CD4-positive, CD25-positive, alpha-beta regulatory T cell (primary cell): ENCODE results near the gene RAP1GAP2. TPM values are rescaled to one million over a fixed set of nuclear protein-coding genes. Genes with fewer than 3 reads are reported as not detected.
A peak's percentile ranks its signal among the peaks of the same experiment; 100 is the strongest.
"Not testable (repeated sequence)": the region's sequence is repeated elsewhere in the genome, so short reads cannot be mapped to it uniquely, and the experiment has no call there.

Experiments used
- ATAC-seq, 2 donors: fragments of 150-1000 bp; cut with Tn5 transposase; one replicate each; pipeline ENCODE4 v1.10.0; 2021; ENCODE audit warnings: low read depth in 2 of 2, moderate number of reproducible peaks in 2 of 2, moderate library complexity in 1 of 2
- DNase-seq, 3 donors: peaks; one replicate each; pipeline versions ENCODE4 v3.0.0 to v3.0.0-alpha.2; 2012 to 2022; ENCODE audit warnings: mixed read lengths in 1 of 3
- H3K27ac ChIP-seq: one replicate; pipeline ENCODE4 v1.7.0; 2013; ENCODE audit warnings: mild to moderate bottlenecking, low read length; ENCODE audit not compliant: insufficient read depth, poor library complexity, severe bottlenecking
- H3K27me3 ChIP-seq: one replicate; pipeline ENCODE4 v1.7.0; 2013; ENCODE audit warnings: low read length; ENCODE audit not compliant: control insufficient read depth, insufficient read depth
- H3K36me3 ChIP-seq: one replicate; pipeline ENCODE4 v1.7.0; 2013; ENCODE audit warnings: mild to moderate bottlenecking, low read length, moderate library complexity; ENCODE audit not compliant: control insufficient read depth, insufficient read depth
- H3K4me1 ChIP-seq: 2 replicates; pipeline ENCODE4 v1.7.0; 2013; ENCODE audit warnings: mild to moderate bottlenecking, low read length; ENCODE audit not compliant: insufficient read depth, control insufficient read depth, poor library complexity, severe bottlenecking
- H3K4me3 ChIP-seq: one replicate; pipeline ENCODE4 v1.7.0; 2013; ENCODE audit warnings: low read depth, mild to moderate bottlenecking, low read length, moderate library complexity
- H3K9me3 ChIP-seq, 2 experiments: 1 replicate in 1 of 2; 2 replicates in 1 of 2; pipeline ENCODE4 v1.7.0; 2013; ENCODE audit warnings: low read length in 2 of 2, mild to moderate bottlenecking in 1 of 2, moderate library complexity in 1 of 2; ENCODE audit not compliant: control insufficient read depth in 2 of 2
- H3K27ac Mint-ChIP-seq, 3 donors: one replicate each; pipeline ENCODE4 v1.8.0; 2020 to 2022; ENCODE audit warnings: mild to moderate bottlenecking in 3 of 3, mixed read lengths in 3 of 3, moderate library complexity in 2 of 3
- H3K27me3 Mint-ChIP-seq: one replicate; pipeline ENCODE4 v1.8.0; 2022; ENCODE audit warnings: mild to moderate bottlenecking, mixed read lengths
- H3K36me3 Mint-ChIP-seq: one replicate; pipeline ENCODE4 v1.8.0; 2020; ENCODE audit warnings: mixed read lengths
- H3K4me1 Mint-ChIP-seq, 4 donors: one replicate each; pipeline ENCODE4 v1.8.0; 2020 to 2022; ENCODE audit warnings: mixed read lengths in 4 of 4, mild to moderate bottlenecking in 1 of 4
- H3K4me3 Mint-ChIP-seq, 4 donors: one replicate each; pipeline ENCODE4 v1.8.0; 2020 to 2022; ENCODE audit warnings: mild to moderate bottlenecking in 4 of 4, mixed read lengths in 4 of 4, moderate library complexity in 3 of 4
- H3K9me3 Mint-ChIP-seq, 7 donors: one replicate each; pipeline ENCODE4 v1.8.0; 2020 to 2022; ENCODE audit warnings: mixed read lengths in 7 of 7, mild to moderate bottlenecking in 3 of 7, moderate library complexity in 2 of 7
- polyA plus RNA-seq, 4 donors: library from polyadenylated mRNA; unstranded; fragments of 300-500 nt; fragmentation: Illumina TruSeq; gene quantifications; one replicate each; pipeline ENCODE4 v1.2.3, GENCODE V29; 2021
- total RNA-seq: library from RNA; stranded (reverse); gene quantifications from one replicate; pipeline ENCODE4 v1.2.3, GENCODE V29; 2022

Gene RAP1GAP2
- total and polyA plus RNA-seq, 5 donors from 2014 or later, result 2.7 to 87.6 (median 5.1) TPM

DNA sequence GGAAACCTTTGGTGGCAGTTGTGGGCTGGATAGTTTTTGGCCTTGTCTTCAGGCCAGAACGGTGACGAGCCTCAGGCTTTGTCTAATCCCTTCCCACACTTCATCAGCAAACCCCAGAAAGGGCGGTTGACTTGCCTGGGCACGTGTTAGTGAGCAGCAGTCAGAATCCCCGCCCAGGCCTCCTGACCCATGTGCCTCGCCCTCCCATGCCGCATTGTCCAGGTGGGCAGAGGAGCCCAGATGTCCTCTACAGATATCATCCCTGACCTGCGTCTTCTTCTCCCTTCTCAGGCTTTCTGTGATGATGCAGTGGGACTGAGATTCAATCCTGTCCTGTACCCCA, 184.6 kb downstream of the RAP1GAP2 start:
- ATAC-seq, result no peak
- H3K36me3 ChIP-seq, result peaks cover 49% of the 10 kb centered on the region
- H3K27me3 ChIP-seq, result no peaks in the 10 kb centered on the region

DNA sequence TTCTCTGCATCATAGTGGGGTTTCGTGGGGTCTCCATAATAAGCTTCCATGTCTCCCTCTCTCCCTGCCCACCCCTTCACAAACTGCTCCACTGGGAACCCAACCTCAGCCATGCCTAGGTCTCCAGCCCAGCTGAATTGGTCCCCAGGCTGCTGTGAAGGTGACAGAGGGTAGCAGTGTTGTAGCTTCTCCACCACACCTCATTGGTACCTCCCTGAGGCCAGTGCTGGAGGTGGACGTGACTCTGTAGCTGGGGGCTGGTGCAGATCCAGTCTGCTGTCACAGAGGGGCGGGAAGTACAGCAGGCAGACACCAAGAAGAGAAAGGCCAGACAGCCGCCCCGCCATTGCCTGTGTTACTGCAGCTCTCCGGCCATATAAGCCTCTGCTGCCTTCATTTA, 185.1 kb downstream of the RAP1GAP2 start:
- no peak overlapping the region for H3K4me3 Mint-ChIP-seq
- H3K27ac Mint-ChIP-seq, result no peak overlapping the region
- Histone ChIP-seq H3K4me3 (no peak overlapping the region), H3K27me3 (no peaks in the 10 kb centered on the region), H3K9me3 (no peaks in the 10 kb centered on the region), H3K4me1 (no peaks in the 10 kb centered on the region), H3K27ac (no peak overlapping the region), H3K36me3 (peaks cover 53% of the 10 kb centered on the region)
- H3K4me1 Mint-ChIP-seq, result peaks cover 0 to 4% (median 0%) of the 10 kb centered on the region in 4 donors
- H3K27me3 Mint-ChIP-seq, result no peaks in the 10 kb centered on the region
- DNase-seq (no peak), ATAC-seq (no peak)
- no peaks in the 10 kb centered on the region for H3K9me3 Mint-ChIP-seq
- H3K36me3 Mint-ChIP-seq, result peaks cover 61% of the 10 kb centered on the region

More for the DNA sequence above, 184.6 kb downstream of the RAP1GAP2 start:
- peaks cover 0 to 4% (median under 1%) of the 10 kb centered on the region in 4 donors for H3K4me1 Mint-ChIP-seq
- no peaks in the 10 kb centered on the region for H3K27me3 Mint-ChIP-seq
- H3K9me3 Mint-ChIP-seq, result no peaks in the 10 kb centered on the region
- DNase-seq, result no peak
- H3K36me3 Mint-ChIP-seq, result peaks cover 58% of the 10 kb centered on the region
- H3K27ac Mint-ChIP-seq, result peak overlapping the region in 1 of 3 donors; percentile 77
- no peaks in the 10 kb centered on the region for H3K4me1 ChIP-seq
- H3K4me3 ChIP-seq, result no peak overlapping the region
- H3K27ac ChIP-seq, result no peak overlapping the region
- H3K9me3 ChIP-seq, result no peaks in the 10 kb centered on the region
- H3K4me3 Mint-ChIP-seq, result no peak overlapping the region

DNA sequence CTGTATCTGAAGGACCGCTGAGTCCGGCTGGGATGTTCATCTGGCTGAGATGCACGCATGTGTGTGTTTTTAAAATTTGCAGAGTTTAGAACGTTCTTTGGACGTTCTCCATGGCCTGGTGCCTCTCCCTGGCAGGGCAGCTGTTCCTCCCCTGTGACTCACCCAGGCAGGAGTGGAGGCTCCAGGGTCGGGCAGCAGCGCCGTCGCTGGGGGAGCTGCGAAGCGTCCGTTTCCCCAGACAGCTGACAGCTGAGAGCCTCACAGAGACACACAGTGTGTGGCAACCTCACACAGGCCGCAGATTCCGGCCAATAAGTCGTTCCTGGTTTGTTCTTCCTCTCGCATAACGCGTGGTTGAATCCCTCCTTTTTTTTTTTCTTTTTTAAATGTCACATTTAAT, 186.6 kb downstream of the RAP1GAP2 start:
- Mint-ChIP-seq H3K4me3 (peak overlapping the region in 1 of 4 donors; percentile 38), H3K9me3 (no peaks in the 10 kb centered on the region), H3K4me1 (peaks cover 0 to 4% (median 0%) of the 10 kb centered on the region in 4 donors), H3K27ac (no peak overlapping the region), H3K27me3 (no peaks in the 10 kb centered on the region), H3K36me3 (peaks cover 66% of the 10 kb centered on the region)
- Histone ChIP-seq H3K27ac (no peak overlapping the region), H3K4me3 (no peak overlapping the region), H3K4me1 (no peaks in the 10 kb centered on the region), H3K36me3 (peaks cover 63% of the 10 kb centered on the region), H3K9me3 (no peaks in the 10 kb centered on the region), H3K27me3 (no peaks in the 10 kb centered on the region)
- ATAC-seq (no peak), DNase-seq (no peak)

DNA sequence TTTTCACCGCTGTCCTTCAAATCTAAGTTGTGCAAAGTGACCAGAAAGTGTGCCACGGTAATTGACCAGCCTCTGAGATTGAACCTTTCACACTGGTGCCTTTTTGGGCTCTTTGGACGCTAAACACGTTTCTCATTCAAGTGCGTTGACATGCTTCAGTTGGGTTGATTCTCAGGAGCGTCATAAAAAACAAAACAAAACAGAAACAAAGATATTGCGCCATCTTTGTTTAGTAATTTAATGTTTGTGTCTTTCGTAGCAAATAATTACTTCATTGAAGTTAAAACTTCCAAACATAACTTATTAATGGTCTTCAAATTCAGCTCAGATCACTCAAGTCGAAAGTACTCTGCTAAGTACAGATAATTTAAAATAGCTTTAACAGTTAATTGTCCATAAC, 187.0 kb downstream of the RAP1GAP2 start:
- no peak for DNase-seq
- H3K36me3 Mint-ChIP-seq, result peaks cover 65% of the 10 kb centered on the region
- no peak overlapping the region for H3K27ac Mint-ChIP-seq

DNA sequence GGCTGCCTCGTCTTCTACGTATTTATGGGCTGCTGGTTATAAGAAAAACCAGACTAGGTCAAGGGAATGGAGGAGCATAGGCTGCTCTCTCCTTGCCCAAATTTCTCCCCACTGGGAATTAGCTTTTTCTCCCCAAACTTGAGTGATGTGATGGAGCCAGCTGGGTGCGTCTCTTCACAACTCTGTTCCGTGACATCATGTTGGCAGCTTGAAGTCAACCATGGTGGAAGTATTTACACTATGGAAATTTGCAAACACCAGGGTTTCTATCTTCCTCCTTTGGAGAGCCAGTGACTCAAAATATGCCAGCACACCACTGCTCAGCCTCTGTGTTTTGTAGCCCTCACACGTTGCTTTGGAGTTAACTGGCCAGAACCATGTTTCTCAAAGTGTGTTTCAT, 189.1 kb downstream of the RAP1GAP2 start:
- Mint-ChIP-seq H3K4me3 (no peak overlapping the region), H3K27me3 (no peaks in the 10 kb centered on the region), H3K4me1 (peaks cover 0 to 2% (median 0%) of the 10 kb centered on the region in 4 donors), H3K27ac (no peak overlapping the region), H3K9me3 (no peaks in the 10 kb centered on the region), H3K36me3 (peaks cover 68% of the 10 kb centered on the region)
- H3K4me1 ChIP-seq, result no peaks in the 10 kb centered on the region
- H3K36me3 ChIP-seq, result peaks cover 72% of the 10 kb centered on the region
- DNase-seq (no peak), ATAC-seq (no peak)
- no peaks in the 10 kb centered on the region for H3K9me3 ChIP-seq
- H3K4me3 ChIP-seq, result no peak overlapping the region
- H3K27ac ChIP-seq, result no peak overlapping the region
- H3K27me3 ChIP-seq, result no peaks in the 10 kb centered on the region

More for the DNA sequence above, 187.0 kb downstream of the RAP1GAP2 start:
- no peaks in the 10 kb centered on the region for H3K27me3 ChIP-seq
- no peaks in the 10 kb centered on the region for H3K4me1 ChIP-seq
- ATAC-seq, result no peak
- no peaks in the 10 kb centered on the region for H3K9me3 ChIP-seq
- no peak overlapping the region for H3K27ac ChIP-seq
- Mint-ChIP-seq H3K9me3 (no peaks in the 10 kb centered on the region), H3K4me3 (peak overlapping the region in 1 of 4 donors; percentile 38), H3K27me3 (no peaks in the 10 kb centered on the region), H3K4me1 (peaks cover 0 to 2% (median 0%) of the 10 kb centered on the region in 4 donors)
- no peak overlapping the region for H3K4me3 ChIP-seq
- H3K36me3 ChIP-seq, result peaks cover 67% of the 10 kb centered on the region

DNA sequence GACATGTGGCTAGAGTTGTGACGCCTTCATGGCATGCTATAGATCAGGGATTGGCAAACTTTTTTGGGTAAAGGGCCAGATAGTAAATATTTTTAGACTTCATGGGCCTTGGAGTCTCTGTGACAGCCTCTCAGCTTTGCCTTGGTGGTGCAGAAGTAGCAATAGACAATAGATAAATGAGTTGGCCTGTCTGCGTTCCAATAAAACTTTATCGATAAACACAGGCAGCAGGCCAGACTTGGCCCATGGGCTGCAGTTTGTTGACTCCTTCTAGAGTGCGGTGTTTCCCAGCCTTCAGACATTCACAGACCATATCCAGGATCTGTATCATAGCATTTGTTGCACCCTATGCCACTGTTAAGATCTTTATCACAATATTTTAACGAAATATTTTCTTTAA, 190.7 kb downstream of the RAP1GAP2 start:
- Mint-ChIP-seq H3K9me3 (no peaks in the 10 kb centered on the region), H3K27me3 (no peaks in the 10 kb centered on the region), H3K36me3 (peaks cover 53% of the 10 kb centered on the region), H3K4me1 (peaks cover 0 to 2% (median 0%) of the 10 kb centered on the region in 4 donors), H3K27ac (no peak overlapping the region), H3K4me3 (no peak overlapping the region)
- H3K4me3 ChIP-seq, result no peak overlapping the region
- no peaks in the 10 kb centered on the region for H3K9me3 ChIP-seq
- H3K4me1 ChIP-seq, result no peaks in the 10 kb centered on the region
- peaks cover 66% of the 10 kb centered on the region for H3K36me3 ChIP-seq
- no peak for DNase-seq
- no peak overlapping the region for H3K27ac ChIP-seq
- H3K27me3 ChIP-seq, result no peaks in the 10 kb centered on the region
- ATAC-seq, result no peak

DNA sequence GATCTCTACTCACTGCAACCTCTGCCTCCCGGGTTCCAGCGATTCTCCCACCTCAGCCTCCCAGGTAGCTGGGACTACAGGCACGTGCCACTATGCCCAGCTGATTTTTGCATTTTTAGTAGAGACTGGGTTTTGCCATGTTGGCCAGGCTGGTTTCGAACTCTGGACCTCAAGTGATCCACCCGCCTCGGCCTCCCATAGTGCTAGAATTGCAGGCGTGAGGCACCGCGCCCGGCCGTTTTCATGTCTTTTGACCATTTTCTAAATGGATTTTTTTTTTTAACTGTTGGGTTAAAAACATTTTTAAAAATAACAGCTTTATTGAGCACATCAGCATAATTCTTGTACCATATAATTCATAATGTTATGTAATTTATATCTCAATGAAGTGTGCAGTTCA, 193.2 kb downstream of the RAP1GAP2 start:
- not testable (repeated sequence) for H3K4me1 Mint-ChIP-seq, H3K27me3 ChIP-seq, DNase-seq, H3K4me3 ChIP-seq, H3K4me3 Mint-ChIP-seq, H3K27ac ChIP-seq, ATAC-seq, H3K4me1 ChIP-seq, H3K27me3 Mint-ChIP-seq, H3K9me3 ChIP-seq, H3K9me3 Mint-ChIP-seq
- peaks cover 66% of the 10 kb centered on the region for H3K36me3 ChIP-seq
- H3K27ac Mint-ChIP-seq, result peak overlapping the region in 1 of 3 donors; percentile 5
- H3K36me3 Mint-ChIP-seq, result peaks cover 43% of the 10 kb centered on the region

DNA sequence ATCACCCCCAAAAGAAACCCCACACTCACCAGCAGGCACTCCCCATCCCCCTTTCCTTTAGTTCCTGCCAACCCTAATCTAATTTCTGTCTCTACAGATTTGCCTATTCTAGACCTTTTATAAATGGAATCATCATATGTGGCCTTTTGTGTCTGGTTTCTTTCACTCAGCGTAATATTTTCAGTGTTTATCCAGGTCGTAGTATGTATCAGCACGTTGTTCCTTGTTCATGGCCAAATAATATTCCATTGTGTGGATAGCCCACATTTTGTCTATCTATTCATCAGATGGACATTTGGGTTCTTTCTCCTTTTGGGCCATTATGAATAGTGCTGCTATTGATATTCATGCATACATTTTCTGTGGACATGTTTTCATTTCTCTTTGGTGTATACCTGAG, 193.6 kb downstream of the RAP1GAP2 start:
- H3K4me3 Mint-ChIP-seq, result no peak overlapping the region
- H3K27me3 ChIP-seq, result no peaks in the 10 kb centered on the region
- H3K9me3 ChIP-seq, result no peaks in the 10 kb centered on the region
- H3K4me3 ChIP-seq, result no peak overlapping the region
- H3K27me3 Mint-ChIP-seq, result no peaks in the 10 kb centered on the region
- no peak overlapping the region for H3K27ac ChIP-seq
- no peak for ATAC-seq
- no peak for DNase-seq
- no peaks in the 10 kb centered on the region for H3K9me3 Mint-ChIP-seq
- H3K4me1 Mint-ChIP-seq, result no peaks in the 10 kb centered on the region
- H3K27ac Mint-ChIP-seq, result no peak overlapping the region
- peaks cover 65% of the 10 kb centered on the region for H3K36me3 ChIP-seq
- no peaks in the 10 kb centered on the region for H3K4me1 ChIP-seq
- H3K36me3 Mint-ChIP-seq, result peaks cover 38% of the 10 kb centered on the region
